OCI-LY1 (cell line): ENCODE measurements around the gene RHOT1.

ENCODE experiments used
- CTCF ChIP-seq: fragments of 200-600 bp; sonication (generic), shearing (Covaris generic); IDR thresholded peaks from 2 replicates; pipeline ENCODE4 v1.5.1; 2017; ENCODE audit warnings: mild to moderate bottlenecking, antibody characterized with exemption, low read length, moderate library complexity, mixed read lengths
- EZH2 ChIP-seq: fragments of 200-600 bp; sonication (generic), shearing (Covaris generic); IDR thresholded peaks from 2 replicates; pipeline ENCODE4 v1.8.0; 2017; ENCODE audit warnings: borderline replicate concordance, mixed run types, mild to moderate bottlenecking, antibody characterized with exemption, low read length, moderate library complexity, mixed read lengths

- no peak for TF ChIP-seq CTCF
- TF ChIP-seq EZH2 = no peak
These were observed 81.4 kb downstream of the RHOT1 start for GRCh38 chr17:32223703-32224102.
